RWPE2 (cell line): ENCODE data around the gene RPL28.
A peak's percentile ranks its signal among the peaks of the same experiment; 100 is the strongest.

Source experiments
- ATAC-seq: fragments of 200-7000 bp; cut with Tn5 transposase; 3 replicates; pipeline ENCODE4 v1.9.1; 2021; ENCODE audit warnings: low read depth
- DNase-seq: peaks from one replicate; pipeline ENCODE4 v3.0.0-alpha.2; 2020; ENCODE audit warnings: low spot score
- H3K27ac ChIP-seq: fragments of 450-650 bp; 2 replicates; pipeline ENCODE4 v1.5.1; 2017; ENCODE audit warnings: mild to moderate bottlenecking; ENCODE audit not compliant: poor library complexity, severe bottlenecking
- H3K27me3 ChIP-seq: fragments of 250-450 bp; sonication (Bioruptor Pico); 2 replicates; pipeline ENCODE4 v1.5.1; 2021; ENCODE audit warnings: mild to moderate bottlenecking, moderate library complexity; ENCODE audit not compliant: insufficient read depth, poor library complexity, severe bottlenecking
- H3K36me3 ChIP-seq: fragments of 250-450 bp; sonication (Bioruptor Pico); 2 replicates; pipeline ENCODE4 v1.5.1; 2020; ENCODE audit warnings: low read depth, mild to moderate bottlenecking, moderate library complexity
- H3K4me1 ChIP-seq: fragments of 250-450 bp; sonication (Bioruptor Pico); 2 replicates; pipeline ENCODE4 v1.5.1; 2021; ENCODE audit warnings: mild to moderate bottlenecking, moderate library complexity; ENCODE audit not compliant: insufficient read depth, poor library complexity, severe bottlenecking
- H3K4me3 ChIP-seq: fragments of 250-450 bp; sonication (Bioruptor Pico); 2 replicates; pipeline ENCODE4 v1.5.1; 2021; ENCODE audit warnings: mild to moderate bottlenecking, moderate library complexity; ENCODE audit not compliant: severe bottlenecking
- H3K9me3 ChIP-seq: fragments of 250-450 bp; sonication (Bioruptor Pico); 2 replicates; pipeline ENCODE4 v1.5.1; 2021; ENCODE audit warnings: mild to moderate bottlenecking, moderate library complexity; ENCODE audit not compliant: severe bottlenecking
- TF ChIP-seq, protein P1 (sequence below): fragments of 450-650 bp; IDR thresholded peaks from one replicate; pipeline ENCODE4 v1.5.1; 2017; ENCODE audit warnings: mild to moderate bottlenecking, moderate library complexity; ENCODE audit not compliant: poor library complexity, severe bottlenecking

Gene RPL28

GRCh38 chr19:55373306-55373992 lies 12.3 kb upstream of the RPL28 start:
- TF ChIP-seq, protein P1, sequence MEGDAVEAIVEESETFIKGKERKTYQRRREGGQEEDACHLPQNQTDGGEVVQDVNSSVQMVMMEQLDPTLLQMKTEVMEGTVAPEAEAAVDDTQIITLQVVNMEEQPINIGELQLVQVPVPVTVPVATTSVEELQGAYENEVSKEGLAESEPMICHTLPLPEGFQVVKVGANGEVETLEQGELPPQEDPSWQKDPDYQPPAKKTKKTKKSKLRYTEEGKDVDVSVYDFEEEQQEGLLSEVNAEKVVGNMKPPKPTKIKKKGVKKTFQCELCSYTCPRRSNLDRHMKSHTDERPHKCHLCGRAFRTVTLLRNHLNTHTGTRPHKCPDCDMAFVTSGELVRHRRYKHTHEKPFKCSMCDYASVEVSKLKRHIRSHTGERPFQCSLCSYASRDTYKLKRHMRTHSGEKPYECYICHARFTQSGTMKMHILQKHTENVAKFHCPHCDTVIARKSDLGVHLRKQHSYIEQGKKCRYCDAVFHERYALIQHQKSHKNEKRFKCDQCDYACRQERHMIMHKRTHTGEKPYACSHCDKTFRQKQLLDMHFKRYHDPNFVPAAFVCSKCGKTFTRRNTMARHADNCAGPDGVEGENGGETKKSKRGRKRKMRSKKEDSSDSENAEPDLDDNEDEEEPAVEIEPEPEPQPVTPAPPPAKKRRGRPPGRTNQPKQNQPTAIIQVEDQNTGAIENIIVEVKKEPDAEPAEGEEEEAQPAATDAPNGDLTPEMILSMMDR: no peak
- no peaks in the 10 kb centered on the region for H3K9me3 ChIP-seq
- peaks cover 14% of the 10 kb centered on the region for H3K4me1 ChIP-seq
- no peaks in the 10 kb centered on the region for H3K36me3 ChIP-seq
- peak overlapping the region; percentile 13 for H3K27ac ChIP-seq
- H3K4me3 ChIP-seq: no peak overlapping the region
- H3K27me3 ChIP-seq: no peaks in the 10 kb centered on the region
- no peak for ATAC-seq
- peak; percentile 60 for DNase-seq

DNA sequence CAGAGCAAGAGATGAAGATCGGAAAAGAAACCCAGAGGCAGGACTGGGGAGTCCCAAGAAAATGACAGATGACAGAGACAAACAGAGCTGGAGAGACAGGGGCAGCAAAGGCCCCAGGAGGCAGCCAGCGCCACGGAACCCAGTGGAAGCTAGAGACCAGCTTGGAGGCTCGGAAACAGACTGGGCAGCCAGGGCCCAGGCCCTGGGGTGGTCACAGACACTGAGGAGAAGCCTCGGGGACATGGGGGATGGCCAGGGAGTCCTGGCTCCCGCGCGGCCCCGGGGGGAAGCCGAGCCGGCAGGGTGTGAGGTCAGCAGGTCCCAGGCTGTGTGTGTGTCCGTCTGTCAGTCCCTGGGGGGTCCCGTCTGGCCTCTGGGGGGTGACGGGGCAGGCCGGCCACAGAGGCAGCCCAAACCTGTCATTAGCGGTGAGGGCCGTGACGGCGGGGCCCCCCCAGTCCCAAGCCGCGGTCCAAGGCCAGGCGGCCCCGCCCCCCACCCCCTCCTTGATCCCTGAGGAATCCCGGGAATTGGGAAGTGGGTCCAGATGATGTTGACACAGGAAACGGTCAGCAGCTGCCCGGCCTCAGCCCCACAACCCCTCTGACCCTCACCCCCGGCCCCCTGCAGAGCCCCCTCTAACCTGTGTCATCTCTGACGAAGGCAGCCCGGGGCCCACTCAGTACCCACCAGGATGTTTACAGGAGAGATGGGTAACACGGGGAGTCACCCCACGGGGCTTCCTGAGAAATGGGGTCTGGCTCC lies 11.6 kb upstream of the RPL28 start:
- TF ChIP-seq, protein P1: no peak
- Histone ChIP-seq H3K27me3 (no peaks in the 10 kb centered on the region), H3K36me3 (no peaks in the 10 kb centered on the region), H3K4me3 (no peak overlapping the region), H3K27ac (peak overlapping the region; percentile 13), H3K4me1 (peaks cover 14% of the 10 kb centered on the region), H3K9me3 (no peaks in the 10 kb centered on the region)
- DNase-seq (peak; percentile 53), ATAC-seq (no peak)

- Histone ChIP-seq H3K36me3 (no peaks in the 10 kb centered on the region), H3K4me1 (peaks cover 14% of the 10 kb centered on the region), H3K9me3 (no peaks in the 10 kb centered on the region), H3K4me3 (no peak within 1 kb of the TSS), H3K27me3 (no peaks in the 10 kb centered on the region), H3K27ac (no peak within 1 kb of the TSS)
- TF ChIP-seq, protein P1: no peak
- DNase-seq (peak; percentile 67), ATAC-seq (peak; percentile 25)
Observed at GRCh38 chr19:55376241-55376933, 9.3 kb upstream of the RPL28 start, which contains the start of gene TMEM190. TSS of gene TMEM190 (plus strand) at chr19:55376826. CDS start at chr19:55376854, 28 bp downstream.

DNA sequence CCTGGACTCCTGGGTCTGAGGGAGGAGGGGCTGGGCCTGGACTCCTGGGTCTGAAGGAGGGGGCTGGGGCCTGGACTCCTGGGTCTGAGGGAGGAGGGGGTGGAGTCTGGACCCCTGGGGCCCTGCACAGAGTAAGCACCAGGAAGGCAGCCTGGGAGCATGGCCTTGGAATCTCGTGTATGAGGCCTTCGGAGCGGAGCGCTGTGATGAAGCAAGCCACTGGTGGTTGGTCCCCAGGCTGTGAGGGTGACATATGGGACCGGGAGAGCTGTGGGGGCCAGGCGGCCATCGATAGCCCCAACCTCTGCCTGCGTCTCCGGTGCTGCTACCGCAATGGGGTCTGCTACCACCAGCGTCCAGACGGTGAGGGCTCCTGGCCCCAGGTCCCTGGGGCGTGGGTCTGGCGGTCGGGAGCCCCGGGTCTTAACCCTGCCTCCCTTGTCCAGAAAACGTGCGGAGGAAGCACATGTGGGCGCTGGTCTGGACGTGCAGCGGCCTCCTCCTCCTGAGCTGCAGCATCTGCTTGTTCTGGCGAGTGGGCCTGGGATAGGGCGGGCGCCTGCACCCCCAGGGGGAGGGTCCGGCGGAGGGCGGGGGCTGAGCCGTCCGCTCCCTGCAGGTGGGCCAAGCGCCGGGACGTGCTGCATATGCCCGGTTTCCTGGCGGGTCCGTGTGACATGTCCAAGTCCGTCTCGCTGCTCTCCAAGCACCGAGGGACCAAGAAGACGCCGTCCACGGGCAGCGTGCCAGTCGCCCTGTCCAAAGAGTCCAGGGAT lies 8.2 kb upstream of the RPL28 start:
- no peaks in the 10 kb centered on the region for H3K9me3 ChIP-seq
- H3K36me3 ChIP-seq: peaks cover 5% of the 10 kb centered on the region; the same call in 1 of the 2 replicates
- H3K27ac ChIP-seq: no peak overlapping the region
- no peak for DNase-seq
- TF ChIP-seq, protein P1: no peak
- H3K4me3 ChIP-seq: no peak overlapping the region
- no peaks in the 10 kb centered on the region for H3K27me3 ChIP-seq
- no peak for ATAC-seq
- H3K4me1 ChIP-seq: peaks cover 11% of the 10 kb centered on the region
